HL-60 (cell line): ENCODE data around the gene ASRGL1.

ENCODE experiments used
- DNase-seq, 2 experiments: peaks; one replicate each; pipeline ENCODE4 v3.0.0-alpha.2; 2010 to 2020; ENCODE audit warnings: low read depth in 1 of 2, low spot score in 1 of 2
- H3K27ac ChIP-seq: fragments of 250-450 bp; sonication (Bioruptor Pico); replicated peaks from 2 replicates; pipeline ENCODE4 v1.5.1; 2020; ENCODE audit warnings: mild to moderate bottlenecking, moderate library complexity
- H3K27me3 ChIP-seq: fragments of 250-450 bp; sonication (Bioruptor Pico); 2 replicates; pipeline ENCODE4 v1.5.1; 2021; ENCODE audit warnings: mild to moderate bottlenecking, moderate library complexity; ENCODE audit not compliant: insufficient read depth, poor library complexity, severe bottlenecking
- H3K4me3 ChIP-seq: replicated peaks from 2 replicates; pipeline ENCODE4 v1.5.1; 2011; ENCODE audit warnings: mild to moderate bottlenecking, control low read depth, low read length; ENCODE audit not compliant: insufficient read depth
- CTCF ChIP-seq: IDR thresholded peaks from one replicate; pipeline ENCODE4 v1.5.1; 2011; ENCODE audit warnings: low read length, control low read depth, inconsistent platforms; ENCODE audit not compliant: insufficient read depth
- GABPA ChIP-seq: IDR thresholded peaks from 2 replicates; pipeline ENCODE4 v1.6.1; 2012; ENCODE audit warnings: low read depth
- POLR2AphosphoS5 ChIP-seq: IDR thresholded peaks from 2 replicates; pipeline ENCODE4 v1.6.1; 2012; ENCODE audit warnings: low read depth
- REST ChIP-seq: IDR thresholded peaks from 2 replicates; pipeline ENCODE4 v1.6.1; 2012; ENCODE audit warnings: low read depth; ENCODE audit not compliant: insufficient replicate concordance
- SPI1 ChIP-seq: IDR thresholded peaks from 2 replicates; pipeline ENCODE4 v1.6.1; 2012; ENCODE audit warnings: low read depth, mild to moderate bottlenecking, borderline replicate concordance

Gene ASRGL1

GRCh38 chr11:62431171-62431901, 94.1 kb downstream of the ASRGL1 start:
- no peak for DNase-seq
- no peak overlapping the region for H3K27ac ChIP-seq

DNA sequence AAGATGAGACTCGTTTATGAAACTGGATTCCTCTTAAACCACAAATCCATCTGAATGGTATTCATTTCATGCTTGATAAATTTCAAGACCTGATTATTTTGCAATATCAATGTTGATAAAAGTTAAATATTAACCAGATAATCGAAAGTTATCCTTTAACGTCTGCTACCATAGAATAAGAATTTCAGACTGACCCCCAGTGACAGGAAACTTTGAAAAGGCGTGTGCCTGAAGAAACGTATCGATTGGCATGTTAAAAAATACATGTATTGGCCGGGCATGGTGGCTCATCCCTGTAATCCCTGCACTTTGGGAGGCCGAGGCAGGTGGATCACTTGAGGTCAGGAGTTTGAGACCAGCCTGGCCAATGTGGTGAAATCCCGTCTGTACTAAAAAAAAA, 95.4 kb downstream of the ASRGL1 start:
- no peak for DNase-seq
- H3K4me3 ChIP-seq: no peak overlapping the region
- no peak for TF ChIP-seq CTCF
- no peak for TF ChIP-seq POLR2AphosphoS5
- TF ChIP-seq GABPA: no peak
- TF ChIP-seq SPI1: no peak
- no peak for TF ChIP-seq REST
- H3K27ac ChIP-seq: no peak overlapping the region
- H3K27me3 ChIP-seq: no peaks in the 10 kb centered on the region

More at GRCh38 chr11:62431171-62431901, 94.1 kb downstream of the ASRGL1 start:
- Histone ChIP-seq H3K4me3 (no peak overlapping the region), H3K27me3 (no peaks in the 10 kb centered on the region)
- TF ChIP-seq SPI1: no peak
- no peak for TF ChIP-seq POLR2AphosphoS5
- TF ChIP-seq GABPA: no peak
- no peak for TF ChIP-seq REST
- no peak for TF ChIP-seq CTCF

GRCh38 chr11:62433141-62433903, 96.1 kb downstream of the ASRGL1 start:
- TF ChIP-seq CTCF: no peak
- no peak for TF ChIP-seq POLR2AphosphoS5
- TF ChIP-seq REST: no peak
- no peak for TF ChIP-seq GABPA
- no peak for TF ChIP-seq SPI1
- Histone ChIP-seq H3K27ac (no peak overlapping the region), H3K27me3 (no peaks in the 10 kb centered on the region), H3K4me3 (no peak overlapping the region)
- no peak for DNase-seq
